GM12878 (cell line): ENCODE measurements around the gene ANKMY2. TPM values are rescaled to one million over a fixed set of nuclear protein-coding genes. Genes with fewer than 3 reads are reported as not detected.
A peak's percentile ranks its signal among the peaks of the same experiment; 100 is the strongest.

ENCODE experiments used
- ATAC-seq: fragments of 200-7000 bp; cut with Tn5 transposase; 3 replicates; pipeline ENCODE4 v1.9.1; 2020; ENCODE audit warnings: mild to moderate bottlenecking, moderate library complexity
- BruUV-seq: library from RNA; stranded (reverse); fragments of 400-500 nt; replicated peaks from 2 replicates; lab custom pipeline; 2021; lab: Mats Ljungman, UMichigan
- CTCF ChIA-PET: fragments of 300-600 bp; sonication (Branson Sonifier 250); formaldehyde crosslinking; extraction: SDS; loops from one replicate; lab custom pipeline; 2021; ENCODE audit warnings: inconsistent platforms; lab: Yijun Ruan, JAX
- POLR2A ChIA-PET: fragments of 350-600 bp; formaldehyde crosslinking; extraction: SDS; loops from one replicate; lab custom pipeline; 2021; ENCODE audit warnings: inconsistent platforms; lab: Charles Lee
- RAD21 ChIA-PET: fragments of 300-600 bp; sonication (Branson Sonifier 250); formaldehyde crosslinking; loops from one replicate; lab custom pipeline; 2023; ENCODE audit warnings: antibody characterized with exemption; ENCODE audit not compliant: unreplicated experiment; lab: Charles Lee
- SMC1A ChIA-PET: fragments of 300-600 bp; sonication (Branson Sonifier 250); formaldehyde crosslinking; loops from one replicate; lab custom pipeline; 2023; ENCODE audit not compliant: unreplicated experiment, uncharacterized antibody; lab: Charles Lee
- DNase-seq: peaks from one replicate; pipeline ENCODE4 v3.0.0-alpha.2; 2011; ENCODE audit warnings: low read depth, low spot score
- FAIRE-seq: peaks from 3 replicates; lab custom pipeline; 2011; peaks lifted over from hg19 to GRCh38; lab: Jason Lieb, UNC
- H2AFZ ChIP-seq: 2 replicates; pipeline ENCODE4 v1.6.0; 2011; ENCODE audit warnings: low read depth, low read length, control low read depth; ENCODE audit not compliant: control insufficient read depth
- H3K27ac ChIP-seq: 2 replicates; pipeline ENCODE4 v1.5.1; 2011; ENCODE audit warnings: control low read depth; ENCODE audit not compliant: control insufficient read depth, insufficient read depth
- H3K27me3 ChIP-seq, 2 experiments: replicated peaks in 1 of 2; 2 replicates each; pipeline versions ENCODE4 v1.6.0 to v1.6.1; 2011; ENCODE audit warnings: low read length in 1 of 2; ENCODE audit not compliant: control insufficient read depth in 2 of 2, insufficient read depth in 2 of 2
- H3K36me3 ChIP-seq, 2 experiments: 2 replicates each; pipeline ENCODE4 v1.5.1; 2011; ENCODE audit warnings: low read length in 1 of 2; ENCODE audit not compliant: control insufficient read depth in 2 of 2, insufficient read depth in 2 of 2
- H3K4me1 ChIP-seq: 2 replicates; pipeline ENCODE4 v1.6.1; 2011; ENCODE audit warnings: mild to moderate bottlenecking, low read length, moderate library complexity, mixed read lengths; ENCODE audit not compliant: control insufficient read depth, insufficient read depth
- H3K4me2 ChIP-seq: 2 replicates; pipeline ENCODE4 v1.6.0; 2011; ENCODE audit warnings: control low read depth; ENCODE audit not compliant: control insufficient read depth, insufficient read depth
- H3K4me3 ChIP-seq: fragments of 200-600 bp; sonication (generic); 2 replicates; pipeline ENCODE4 v1.5.1; 2016
- H3K79me2 ChIP-seq: 2 replicates; pipeline ENCODE4 v1.6.0; 2011; ENCODE audit warnings: low read length; ENCODE audit not compliant: control insufficient read depth, insufficient read depth
- H3K9ac ChIP-seq: 2 replicates; pipeline ENCODE4 v1.8.0; 2011; ENCODE audit warnings: low read length, control low read depth, mixed read lengths; ENCODE audit not compliant: control insufficient read depth, insufficient read depth
- H3K9me3 ChIP-seq: replicated peaks from 3 replicates; pipeline ENCODE4 v1.5.1; 2011; ENCODE audit warnings: mild to moderate bottlenecking, low read length; ENCODE audit not compliant: control insufficient read depth, insufficient read depth
- H4K20me1 ChIP-seq: 2 replicates; pipeline ENCODE4 v1.6.0; 2011; ENCODE audit not compliant: control insufficient read depth, insufficient read depth
- ATF3 ChIP-seq: IDR thresholded peaks from 2 replicates; pipeline ENCODE4 v1.6.1; 2011; ENCODE audit warnings: low read depth, mild to moderate bottlenecking, low read length, moderate library complexity, borderline replicate concordance; ENCODE audit errors: extremely low read depth
- BCL11A ChIP-seq: IDR thresholded peaks from 2 replicates; pipeline ENCODE4 v1.6.1; 2011; ENCODE audit warnings: low read depth, low read length
- BHLHE40 ChIP-seq, 2 experiments: fragments of 450-650 bp in 1 of 2; IDR thresholded peaks; 2 replicates each; pipeline ENCODE4 v1.6.1; 2011 to 2017; ENCODE audit warnings: low read depth in 2 of 2, borderline replicate concordance in 1 of 2, improper control_type of control experiment in 1 of 2, low read length in 1 of 2, mild to moderate bottlenecking in 1 of 2
- CTCF ChIP-seq, 3 experiments: IDR thresholded peaks in 2 of 3; conservative IDR thresholded peaks in 1 of 3; 2 replicates each; pipeline ENCODE4 v1.5.1; 2011; ENCODE audit warnings: low read depth in 3 of 3, low read length in 3 of 3, mild to moderate bottlenecking in 3 of 3, control low read depth in 2 of 3, moderate library complexity in 2 of 3, inconsistent platforms in 1 of 3, mixed read lengths in 1 of 3; ENCODE audit not compliant: control insufficient read depth in 2 of 3, insufficient read depth in 1 of 3; ENCODE audit errors: extremely low read depth in 1 of 3
- DPF2 ChIP-seq: fragments of 450-650 bp; IDR thresholded peaks from 2 replicates; pipeline ENCODE4 v1.6.1; 2017; ENCODE audit warnings: mild to moderate bottlenecking
- EP300 ChIP-seq, 2 experiments: fragments of 150-350 bp in 1 of 2; IDR thresholded peaks; 2 replicates each; pipeline ENCODE4 v1.6.1; 2011 to 2012; ENCODE audit warnings: low read depth in 2 of 2, low read length in 2 of 2, borderline replicate concordance in 1 of 2, improper control_type of control experiment in 1 of 2, inconsistent platforms in 1 of 2; ENCODE audit not compliant: control insufficient read depth in 1 of 2
- FOS ChIP-seq: IDR thresholded peaks from 3 replicates; pipeline ENCODE4 v1.6.1; 2011; ENCODE audit warnings: borderline replicate concordance; ENCODE audit not compliant: insufficient read length; ENCODE audit errors: extremely low read depth
- FOXK2 ChIP-seq: fragments of 450-650 bp; IDR thresholded peaks from 2 replicates; pipeline ENCODE4 v1.6.1; 2017; ENCODE audit warnings: mild to moderate bottlenecking, moderate library complexity
- HCFC1 ChIP-seq: fragments of 150-350 bp; IDR thresholded peaks from 2 replicates; pipeline ENCODE4 v1.6.1; 2014; ENCODE audit warnings: low read length
- HDGF ChIP-seq: fragments of 450-650 bp; IDR thresholded peaks from 2 replicates; pipeline ENCODE4 v1.6.1; 2016; ENCODE audit warnings: antibody characterized with exemption
- IRF4 ChIP-seq: IDR thresholded peaks from 2 replicates; pipeline ENCODE4 v1.6.1; 2011; ENCODE audit warnings: low read depth, low read length
- KLF5 ChIP-seq: fragments of 450-650 bp; IDR thresholded peaks from 2 replicates; pipeline ENCODE4 v1.6.1; 2014; ENCODE audit warnings: mild to moderate bottlenecking; ENCODE audit not compliant: partially characterized antibody
- LARP7 ChIP-seq: fragments of 450-650 bp; IDR thresholded peaks from 2 replicates; pipeline ENCODE4 v1.6.1; 2017; ENCODE audit warnings: mild to moderate bottlenecking
- MEF2A ChIP-seq: IDR thresholded peaks from 2 replicates; pipeline ENCODE4 v1.6.1; 2011; ENCODE audit warnings: low read depth, mild to moderate bottlenecking, low read length, moderate library complexity; ENCODE audit not compliant: insufficient read depth
- RB1 ChIP-seq: fragments of 450-650 bp; formaldehyde crosslinking; IDR thresholded peaks from 2 replicates; pipeline ENCODE4 v1.6.1; 2017; ENCODE audit warnings: mild to moderate bottlenecking, borderline replicate concordance
- RBBP5 ChIP-seq: fragments of 200-600 bp; sonication (generic); conservative IDR thresholded peaks from 2 replicates; pipeline ENCODE4 v1.6.1; 2016
- RELA ChIP-seq: fragments of 450-650 bp; IDR thresholded peaks from 2 replicates; pipeline ENCODE4 v1.8.0; 2014; ENCODE audit warnings: borderline replicate concordance; ENCODE audit not compliant: partially characterized antibody
- SMARCA5 ChIP-seq: fragments of 450-650 bp; IDR thresholded peaks from 2 replicates; pipeline ENCODE4 v1.6.1; 2017; ENCODE audit warnings: mild to moderate bottlenecking
- SMC3 ChIP-seq: IDR thresholded peaks from 2 replicates; pipeline ENCODE4 v1.6.1; 2011; ENCODE audit warnings: low read length, improper control_type of control experiment, borderline replicate concordance
- SREBF2 ChIP-seq: IDR thresholded peaks from 2 replicates; pipeline ENCODE4 v1.6.1; 2012; ENCODE audit warnings: mild to moderate bottlenecking, low read length
- STAT3 ChIP-seq: IDR thresholded peaks from 2 replicates; pipeline ENCODE4 v1.6.1; 2011; ENCODE audit warnings: low read depth, low read length, improper control_type of control experiment
- TARDBP ChIP-seq: IDR thresholded peaks from 2 replicates; pipeline ENCODE4 v1.6.1; 2016; ENCODE audit warnings: borderline replicate concordance
- WGBS: methylation state at CpG from one replicate; pipeline ENCODE4 v1.1.6; 2016; ENCODE audit warnings: low lambda C conversion rate; ENCODE audit not compliant: insufficient replicate concordance, insufficient coverage; ENCODE audit errors: missing lambda C conversion rate; 5-methylcytosine and 5-hydroxymethylcytosine counted together
- in situ Hi-C: fragments of 300-500 bp; cut with MboI; formaldehyde crosslinking; loops from 9 replicates; pipeline ENCODE4 v1.14.3; 2018; ENCODE audit warnings: mixed read lengths
- intact Hi-C: fragments of 100-400 bp; cut with micrococcal nuclease; formaldehyde crosslinking; loops from one replicate; pipeline ENCODE4 v1.14.2; 2022; ENCODE audit not compliant: unreplicated experiment
- polyA plus RNA-seq, 11 experiments: library from polyadenylated mRNA; depleted of rRNA in 4 of 11; unstranded in 6 of 11; stranded (reverse) in 5 of 11; fragments of >200 nt; fragmentation: Nextera tagmentation in 4 of 11; fragmentation: Illumina TruSeq in 1 of 11; extraction: Ambion mirVana in 4 of 11; extraction: Trizol in 1 of 11; gene quantifications; 1 replicate in 1 of 11; 2 replicates in 10 of 11; pipeline versions ENCODE4 v1.2.1 to v1.2.3, GENCODE V29; 2011 to 2016; ENCODE audit warnings: inconsistent platforms in 2 of 11, missing spikeins in 2 of 11, low read depth in 1 of 11
- total RNA-seq, 4 experiments: library from RNA; depleted of rRNA in 3 of 4; stranded (reverse); fragments of >200 nt in 3 of 4; fragmentation: Illumina TruSeq in 1 of 4; extraction: Trizol in 1 of 4; gene quantifications; 2 replicates each; pipeline versions ENCODE4 v1.2.1 to v1.2.3, GENCODE V29; 2013 to 2021

ANKMY2 gene
- total and polyA plus RNA-seq, 10 of the 15 experiments (the other 5 are each of a cell fraction or from before 2014, with no cell fraction given): 0.10 to 0.48 (median 0.29) TPM

GRCh38 chr7:16564909-16565426 lies 80.6 kb downstream of the ANKMY2 start (continued):
- TF ChIP-seq CTCF (IDR thresholded peaks at IDR 0.05 in 2 of 3, conservative IDR thresholded peaks at IDR 0.05 in 1 of 3; ENCODE audit: control insufficient read depth in 2 of 3, extremely low read depth in 1 of 3, insufficient read depth in 1 of 3, low read depth in 3 of 3, low read length in 3 of 3): peak; percentile 58 to 64 (median 61); a peak in 5 of 6 replicates
- no peak for TF ChIP-seq STAT3
- TF ChIP-seq SMC3: peak; percentile 63
- TF ChIP-seq MEF2A: no peak

- no peak overlapping the region for H3K9ac ChIP-seq
- H3K4me1 ChIP-seq: no peaks in the 10 kb centered on the region
- H3K4me3 ChIP-seq: no peak overlapping the region
- ChIA-PET POLR2A (no interaction called here), RAD21 (interaction anchor here (0.7 to 2.2 kb wide), 9 partner anchors 11 to 1847 kb away, joined by 3 to 23 read pairs (median 6); no protein-coding TSS in a partner anchor), SMC1A (interaction anchor here (0.7 to 2.1 kb wide), 10 partner anchors 12 to 1039 kb away, joined by 3 to 22 read pairs (median 3); no protein-coding TSS in a partner anchor), CTCF (interaction anchor here (0.6 to 4.8 kb wide), 27 partner anchors 12 to 1864 kb away, joined by 3 to 81 read pairs (median 4); no protein-coding TSS in a partner anchor)
- ATAC-seq: peak; percentile 52
- FAIRE-seq: no peak
- no peaks in the 10 kb centered on the region for H3K36me3 ChIP-seq
- intact Hi-C loops: loop anchor here (2.0 kb wide), 1 partner anchor 131 kb away; no protein-coding TSS in a partner anchor
- H4K20me1 ChIP-seq: no peaks in the 10 kb centered on the region
- no peaks in the 10 kb centered on the region for H3K79me2 ChIP-seq
- no peaks in the 10 kb centered on the region; a peak in 1 of 4 replicates for H3K27me3 ChIP-seq
- WGBS: 39% methylated on average over 4 of the region's 4 CpGs
- no peak for TF ChIP-seq SREBF2
- no peak for TF ChIP-seq ATF3
- no peak for TF ChIP-seq FOXK2
- TF ChIP-seq TARDBP: no peak
- TF ChIP-seq RELA: no peak
- no peak for TF ChIP-seq SMARCA5
- no peak for TF ChIP-seq DPF2
- no peak for TF ChIP-seq IRF4
- no peak for TF ChIP-seq BHLHE40 (IDR thresholded peaks at IDR 0.05; ENCODE audit: borderline replicate concordance in 1 of 2, low read depth in 2 of 2, low read length in 1 of 2)
- TF ChIP-seq RBBP5: no peak
- no peak for TF ChIP-seq LARP7
- TF ChIP-seq EP300 (IDR thresholded peaks at IDR 0.05; ENCODE audit: borderline replicate concordance in 1 of 2, control insufficient read depth in 1 of 2, low read depth in 2 of 2, low read length in 2 of 2): no peak
- no peak for TF ChIP-seq STAT3
- TF ChIP-seq HDGF: no peak
- no peak for TF ChIP-seq FOS
- no peak for TF ChIP-seq BCL11A
- no peak for TF ChIP-seq KLF5
- no peak for TF ChIP-seq HCFC1
- no peak for TF ChIP-seq RB1
- no peak overlapping the region for H3K4me2 ChIP-seq
- no peaks in the 10 kb centered on the region for H3K9me3 ChIP-seq
- H3K27ac ChIP-seq: no peak overlapping the region
- DNase-seq: no peak
- in situ Hi-C loops: loop anchor here (25.0 kb wide), 1 partner anchor 1252 kb away; no protein-coding TSS in a partner anchor
- no TSS peak for BruUV-seq
- no peak overlapping the region; the same call in 1 of the 2 replicates for H2AFZ ChIP-seq
These were observed 81.6 kb downstream of the ANKMY2 start for GRCh38 chr7:16564023-16564380.
